HG03558 (cell line): Measurements from ENCODE around the gene ZNF148.

Experiments used
- ATAC-seq: cut with Tn5 transposase; IDR thresholded peaks from one replicate; pipeline ENCODE4 v1.9.1; 2021; ENCODE audit warnings: moderate number of reproducible peaks; ENCODE audit not compliant: unreplicated experiment; ENCODE audit errors: extremely low read depth

The ZNF148 gene

DNA sequence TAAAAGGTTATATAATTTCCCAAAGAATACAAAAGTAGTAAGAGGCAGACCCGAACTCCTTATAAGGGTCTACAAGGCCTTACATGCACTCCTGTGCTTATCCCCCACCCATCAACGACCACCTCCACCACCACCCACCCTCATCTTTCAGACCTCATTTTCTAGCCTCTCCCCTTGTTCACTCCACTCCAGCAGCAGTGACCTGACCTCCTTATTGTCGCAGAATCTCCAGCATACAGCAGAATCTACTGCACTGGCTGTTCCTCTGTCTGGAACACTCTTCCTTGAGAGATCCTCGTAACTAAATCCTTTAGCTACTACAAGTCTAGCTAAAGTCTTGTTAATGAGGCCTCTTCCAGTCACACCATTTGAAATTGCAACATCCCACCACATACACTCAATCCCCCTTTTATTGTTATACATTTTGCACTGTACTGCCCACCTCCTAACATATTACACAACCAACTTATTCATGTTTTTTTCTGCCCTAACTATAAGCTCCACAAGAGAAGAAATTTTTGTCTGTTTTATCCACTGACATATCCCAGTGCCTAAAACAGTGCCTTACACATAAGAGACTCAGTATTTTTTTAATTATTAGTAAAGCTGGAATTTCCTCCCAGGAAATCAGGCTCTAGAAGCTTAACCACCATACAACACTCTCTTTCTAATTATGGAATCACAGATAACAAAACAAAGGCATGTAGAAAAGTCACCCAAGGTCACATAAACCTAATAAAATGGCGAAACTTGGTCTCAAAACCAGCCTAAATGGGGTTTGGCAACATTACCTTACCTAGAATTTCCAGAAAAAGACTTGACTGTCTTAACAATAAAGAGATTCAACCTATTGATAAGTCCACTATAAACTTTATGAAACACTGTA is 40.2 kb downstream of the ZNF148 start:
- no peak for ATAC-seq

DNA sequence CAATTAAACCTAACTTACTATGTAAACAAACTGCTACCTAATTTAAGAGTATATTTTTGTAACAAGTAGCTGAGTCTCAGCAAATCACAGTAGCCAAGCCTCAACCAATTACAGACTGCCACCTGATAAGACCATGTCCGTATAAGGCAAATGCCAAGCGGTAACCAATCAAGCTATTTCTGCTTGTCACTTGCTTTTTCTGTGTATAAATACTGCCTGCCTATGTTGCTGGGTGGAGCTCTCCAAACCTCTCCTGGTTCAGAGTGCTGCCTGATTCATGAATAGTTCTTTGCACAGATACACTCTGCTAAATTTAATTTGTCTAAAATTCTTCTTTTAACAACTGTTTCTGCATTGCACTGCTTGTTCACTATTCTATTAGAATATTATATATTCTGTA is 42.6 kb downstream of the ZNF148 start:
- ATAC-seq, result no peak

DNA sequence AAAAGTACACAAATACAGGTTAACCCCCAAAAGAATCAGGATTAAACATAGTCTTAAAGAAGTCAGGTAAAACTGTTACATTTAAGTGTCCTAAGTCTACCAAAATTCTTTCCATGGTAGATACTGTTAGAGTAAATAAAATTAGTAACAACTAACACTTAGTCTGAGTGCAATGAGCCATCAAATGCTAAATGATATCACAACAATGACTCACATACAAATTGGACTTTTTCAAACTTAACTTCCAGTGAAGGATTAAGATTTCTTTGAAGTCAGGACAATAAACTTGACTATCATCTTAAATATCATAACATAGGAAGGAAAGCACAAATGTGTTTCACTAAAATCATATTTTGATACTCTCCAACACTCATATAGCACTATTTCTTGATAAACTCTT is 43.9 kb downstream of the ZNF148 start:
- no peak for ATAC-seq

DNA sequence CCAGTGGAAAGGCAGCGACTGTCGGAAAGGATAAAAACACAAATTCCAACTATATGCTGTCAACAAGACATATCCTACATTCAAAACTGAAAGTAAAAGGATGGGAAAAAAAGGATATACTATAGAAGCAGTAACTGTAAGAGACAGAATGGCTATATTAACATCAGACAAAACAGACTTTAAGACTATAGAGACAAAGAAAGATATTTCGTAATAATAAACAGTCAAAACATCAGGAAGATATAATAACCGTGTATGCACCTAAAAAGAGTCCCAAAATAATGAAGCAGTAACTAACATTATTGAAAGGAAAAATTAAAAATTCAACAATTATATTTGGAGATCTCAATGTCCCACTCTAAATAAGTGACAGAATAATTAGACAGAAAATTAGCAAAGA is 48.2 kb downstream of the ZNF148 start:
- no peak for ATAC-seq

DNA sequence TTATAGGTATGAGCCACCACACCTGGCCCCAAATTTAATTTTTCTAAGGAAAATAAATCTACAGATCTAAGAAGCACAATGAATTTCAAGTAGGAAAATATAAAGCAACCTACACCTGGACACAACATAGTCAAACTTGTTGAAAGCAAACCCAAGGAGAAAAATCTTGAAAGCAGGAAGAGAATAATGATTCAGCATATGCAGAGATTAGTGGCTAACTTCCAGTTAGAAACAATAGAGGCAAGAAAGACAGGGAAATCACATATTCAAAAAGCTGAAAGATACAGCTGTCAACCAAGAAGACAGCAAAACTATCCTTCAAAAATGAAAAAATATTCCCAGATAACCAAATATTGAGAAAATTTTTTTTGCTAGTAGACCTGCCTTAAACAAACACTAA is 49.4 kb downstream of the ZNF148 start:
- no peak for ATAC-seq

DNA sequence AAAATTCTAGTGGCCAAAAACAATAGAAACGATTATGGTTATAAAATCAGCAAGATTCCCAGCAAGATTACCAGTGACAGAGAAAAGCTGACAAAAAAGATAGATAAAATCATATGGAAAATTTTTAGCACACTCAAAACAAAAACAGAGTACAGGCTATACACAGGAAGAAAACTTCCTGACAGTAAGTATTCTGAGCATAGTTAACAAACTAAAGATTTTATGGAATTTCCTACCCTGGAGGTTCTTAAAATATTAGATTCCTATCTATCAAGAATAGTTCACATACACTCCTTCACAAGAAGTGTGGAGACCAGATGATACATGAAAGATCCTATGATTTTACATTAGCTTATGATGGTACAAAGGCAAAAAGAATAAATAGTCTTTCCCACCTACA is 50.8 kb downstream of the ZNF148 start:
- no peak for ATAC-seq

DNA sequence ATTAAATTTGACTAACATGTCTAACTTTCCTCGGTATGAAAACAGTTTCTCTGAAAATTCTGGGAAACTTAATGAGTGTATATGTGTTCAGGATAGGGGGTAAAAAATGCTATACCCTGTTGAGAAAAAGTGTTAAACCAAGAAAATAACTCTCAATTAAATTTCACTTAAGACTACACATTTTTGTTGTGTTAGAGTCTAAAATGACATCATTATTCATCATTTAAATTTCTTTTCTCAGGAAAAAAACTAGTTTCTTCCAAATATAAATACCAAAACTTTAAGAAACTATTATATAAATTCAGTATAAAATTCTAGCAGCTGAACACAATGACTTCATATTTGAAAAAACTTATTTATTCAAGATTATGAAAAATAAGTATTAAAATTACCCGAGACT is 52.2 kb downstream of the ZNF148 start:
- no peak for ATAC-seq

DNA sequence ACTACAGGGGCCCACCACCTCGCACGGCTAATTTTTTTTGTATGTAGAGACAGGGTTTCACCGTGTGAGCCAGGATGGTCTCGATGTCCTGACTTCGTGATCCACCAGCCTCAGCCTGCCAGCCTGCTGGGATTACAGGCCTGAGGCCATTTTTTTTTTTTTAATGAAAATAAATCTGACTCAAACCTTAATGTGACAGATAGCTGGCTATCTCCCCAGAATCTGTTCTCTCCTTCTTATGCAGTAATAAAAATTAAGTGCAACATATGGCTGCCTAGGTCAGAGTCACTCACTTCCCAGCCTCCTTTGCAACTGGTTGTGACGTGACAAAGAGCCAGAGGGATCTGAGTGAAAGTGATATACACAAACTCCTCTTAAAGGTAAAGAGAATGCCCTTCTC is 53.0 kb downstream of the ZNF148 start:
- ATAC-seq, result no peak

DNA sequence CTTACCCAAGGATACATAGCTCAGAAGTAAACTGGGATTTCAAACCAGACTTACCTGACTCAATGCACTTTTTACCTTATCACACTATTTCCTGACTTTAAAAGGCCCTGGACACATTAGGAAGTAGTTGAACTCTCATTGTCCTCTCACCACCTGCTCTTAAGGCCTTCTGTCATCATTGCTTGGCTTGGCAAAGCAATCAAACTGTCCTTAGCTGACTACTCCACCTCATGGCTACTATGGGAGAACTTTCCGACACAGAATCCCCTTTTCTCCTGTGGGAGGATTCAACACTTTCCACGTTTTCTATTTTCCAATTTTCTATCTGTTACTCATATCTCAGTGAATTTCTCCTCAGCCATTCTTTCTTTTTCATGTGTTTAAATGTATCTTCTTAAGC is 55.4 kb downstream of the ZNF148 start:
- no peak for ATAC-seq

DNA sequence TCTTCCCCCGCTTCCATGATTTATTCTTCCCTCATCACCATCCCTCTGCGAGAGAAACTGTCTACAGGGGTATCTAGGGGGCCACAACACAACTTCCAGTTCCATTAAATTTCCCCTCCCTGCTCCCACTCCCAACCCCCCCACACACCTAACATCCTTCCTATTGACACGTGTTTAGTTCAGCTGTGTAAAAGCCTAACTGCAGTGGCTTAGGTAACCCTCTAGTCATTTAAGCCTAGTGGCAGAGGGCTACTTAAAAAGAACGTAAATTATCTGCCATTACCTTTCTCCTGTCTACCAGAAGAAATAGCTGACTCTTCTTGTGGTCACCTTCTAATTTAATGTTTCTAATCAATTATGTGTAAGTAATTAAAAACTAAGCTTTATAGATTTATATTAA is 56.3 kb downstream of the ZNF148 start:
- ATAC-seq, result no peak

DNA sequence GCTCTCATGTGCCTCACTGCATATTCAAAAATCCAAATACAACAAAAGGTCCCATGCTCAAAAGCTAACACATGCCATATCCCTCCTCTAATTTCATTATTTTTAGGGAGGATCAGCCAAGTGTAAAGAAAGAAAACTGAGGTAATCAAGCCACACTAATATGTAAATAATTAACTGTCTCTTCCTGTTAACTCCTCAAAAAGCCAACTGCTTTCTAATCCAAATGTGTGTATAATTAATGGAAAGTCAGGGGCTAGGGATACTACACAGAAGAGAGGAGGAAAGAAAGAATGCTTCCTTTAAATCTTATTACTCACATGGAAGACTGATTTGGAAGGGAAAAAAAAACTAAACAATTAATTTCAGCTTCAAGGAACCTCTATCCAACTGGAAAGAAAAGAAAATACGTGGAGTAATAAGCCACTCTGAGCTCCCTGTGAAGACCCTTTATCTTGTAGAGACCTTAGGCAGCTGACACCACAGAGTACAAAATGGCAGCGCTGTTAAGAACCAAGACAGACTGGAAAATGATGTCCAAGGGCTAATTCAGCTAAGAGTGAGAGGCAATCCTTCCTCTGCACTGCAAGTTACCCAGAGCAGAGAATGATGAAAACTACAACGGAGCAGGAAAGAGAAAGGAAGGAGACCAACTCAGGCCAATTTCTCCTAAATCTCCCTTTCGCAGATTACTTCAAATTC is 56.8 kb downstream of the ZNF148 start:
- ATAC-seq, result no peak

DNA sequence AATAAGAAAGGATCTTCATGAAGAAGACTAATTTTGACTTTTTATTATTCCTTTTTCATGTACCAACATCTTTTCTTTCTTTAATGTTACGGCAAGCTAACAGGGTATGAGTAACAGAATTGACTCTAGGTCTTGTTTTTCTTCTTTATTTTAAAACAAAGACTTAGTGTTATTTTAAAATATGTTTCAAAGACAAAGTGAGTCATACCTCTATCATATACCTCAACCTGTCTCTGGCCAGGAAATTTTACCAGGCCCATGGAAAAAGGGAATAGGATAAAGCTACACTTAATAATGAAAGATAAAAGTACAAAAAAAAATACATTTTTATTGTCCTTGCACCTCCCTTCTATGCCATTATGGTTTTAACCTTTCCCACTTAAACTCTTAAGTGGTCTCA is 57.4 kb downstream of the ZNF148 start:
- no peak for ATAC-seq

DNA sequence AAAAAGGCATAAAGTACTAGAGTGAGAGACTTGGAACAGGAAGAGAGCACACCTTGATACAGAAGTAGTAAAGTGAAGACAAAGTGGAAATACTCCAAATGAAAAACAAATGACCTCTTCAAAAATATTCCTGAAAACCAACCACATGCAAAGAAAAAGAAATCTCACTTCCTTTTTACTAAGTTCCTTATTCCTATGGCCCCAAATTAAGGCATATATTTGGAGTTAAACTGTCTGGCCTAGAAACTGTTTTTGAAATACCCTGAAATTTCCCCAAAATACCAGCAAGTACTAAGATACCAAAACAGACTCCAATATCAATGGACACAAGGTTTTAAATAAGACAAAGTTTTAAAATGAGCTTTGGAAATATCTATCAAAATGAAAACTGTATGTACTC is 58.2 kb downstream of the ZNF148 start:
- no peak for ATAC-seq

DNA sequence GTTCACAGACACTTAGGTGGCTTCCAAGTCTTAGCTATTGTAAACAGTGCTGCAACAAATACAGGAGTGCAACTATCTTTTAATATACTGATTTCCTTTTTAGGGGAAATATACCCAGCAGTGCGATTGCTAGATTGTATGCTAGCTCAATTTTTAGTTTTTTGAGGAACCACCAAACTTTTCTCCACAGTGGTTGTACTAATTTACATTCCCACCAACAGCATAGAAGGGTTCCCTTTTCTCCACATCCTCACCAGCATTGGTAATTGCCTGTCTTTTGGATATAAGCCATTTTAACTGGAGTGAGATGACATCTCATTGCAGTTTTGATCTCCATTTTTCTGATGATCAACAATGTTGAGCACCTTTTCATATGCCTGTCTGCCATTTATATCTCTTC is 58.9 kb downstream of the ZNF148 start:
- ATAC-seq, result no peak

DNA sequence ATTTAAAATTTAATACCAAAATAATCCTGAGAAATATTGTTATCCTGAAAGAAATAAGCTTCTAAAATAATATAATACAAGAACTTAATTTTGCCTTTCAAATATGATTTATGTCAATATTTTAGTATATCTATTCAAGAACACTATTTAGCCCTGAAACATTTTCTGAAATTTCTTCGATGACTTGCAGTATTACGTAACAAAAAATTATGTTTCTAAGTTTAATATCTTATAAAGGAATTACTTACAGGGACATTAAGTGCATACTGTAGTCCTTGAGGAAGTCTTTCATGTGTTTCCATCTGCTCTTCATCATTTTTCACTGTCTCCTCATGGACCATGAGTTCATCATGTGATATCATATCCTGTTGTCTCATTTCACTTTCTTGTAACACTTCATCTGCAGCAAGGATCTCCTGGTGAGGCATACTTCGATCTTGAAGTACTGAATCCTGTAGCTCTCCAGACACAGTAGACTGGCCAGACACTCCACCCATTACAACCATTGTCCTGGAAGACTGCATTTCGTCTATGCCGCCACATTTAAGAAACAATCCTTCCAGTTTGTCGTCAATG is 62.0 kb downstream of the ZNF148 start:
- ATAC-seq, result no peak

DNA sequence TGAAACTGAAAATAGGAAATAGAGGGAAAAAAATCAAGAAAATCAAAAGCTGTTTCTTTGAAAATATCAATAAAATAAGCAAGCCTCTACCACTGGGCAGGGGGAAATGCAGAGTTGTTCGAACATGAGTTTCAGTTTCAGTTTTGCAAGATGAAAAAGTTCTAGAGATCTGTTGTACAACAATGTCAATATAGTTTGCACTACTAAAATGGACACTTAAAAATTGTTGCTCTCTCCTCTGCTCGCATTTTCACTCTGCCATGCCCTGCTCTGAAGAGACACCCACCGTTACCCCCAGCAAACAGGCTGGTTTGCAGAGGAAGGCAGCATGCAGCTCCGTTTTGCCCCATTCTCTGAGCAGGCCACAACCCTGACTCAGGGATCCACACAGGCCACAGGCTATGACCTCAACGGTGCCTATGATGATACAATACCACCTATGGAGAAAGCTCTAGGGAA is 64.5 kb downstream of the ZNF148 start:
- ATAC-seq, result no peak

DNA sequence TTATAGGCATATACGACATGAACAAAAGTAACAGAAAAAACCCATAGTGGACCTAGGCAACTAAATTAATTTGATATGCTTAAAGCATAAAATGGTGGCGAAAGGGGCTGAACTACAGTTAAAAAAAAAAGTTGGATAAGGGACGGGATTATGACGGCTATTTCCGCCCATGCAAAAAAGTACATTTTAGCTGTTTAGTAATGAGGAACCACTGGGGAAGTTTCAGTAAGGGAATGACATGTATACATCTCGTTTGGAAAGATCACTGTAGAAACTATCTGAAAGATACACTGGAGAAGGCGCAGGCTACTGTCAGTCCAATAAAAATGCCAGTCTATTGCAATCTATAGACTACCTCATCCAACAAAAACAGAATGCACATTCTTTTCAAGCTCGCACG is 65.6 kb downstream of the ZNF148 start:
- ATAC-seq, result no peak

DNA sequence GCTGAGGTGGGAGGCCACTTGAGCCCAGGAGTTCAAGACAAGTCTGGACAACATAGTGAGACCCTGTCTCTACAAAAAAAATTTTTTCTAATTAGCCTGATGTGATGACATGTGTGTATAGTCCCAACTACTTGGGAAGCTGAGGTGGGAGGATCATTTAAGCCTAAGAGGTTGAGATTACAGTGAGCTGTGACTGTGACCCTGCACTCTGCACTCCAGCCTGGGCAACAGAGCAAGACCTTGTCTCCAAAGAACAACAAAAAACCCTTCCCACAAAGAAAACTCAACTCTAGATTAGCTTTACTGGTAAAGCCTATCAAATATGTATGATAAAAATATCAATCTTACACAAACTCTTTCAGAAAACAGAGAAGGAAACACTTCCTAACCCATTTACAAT is 68.5 kb downstream of the ZNF148 start:
- ATAC-seq, result no peak

DNA sequence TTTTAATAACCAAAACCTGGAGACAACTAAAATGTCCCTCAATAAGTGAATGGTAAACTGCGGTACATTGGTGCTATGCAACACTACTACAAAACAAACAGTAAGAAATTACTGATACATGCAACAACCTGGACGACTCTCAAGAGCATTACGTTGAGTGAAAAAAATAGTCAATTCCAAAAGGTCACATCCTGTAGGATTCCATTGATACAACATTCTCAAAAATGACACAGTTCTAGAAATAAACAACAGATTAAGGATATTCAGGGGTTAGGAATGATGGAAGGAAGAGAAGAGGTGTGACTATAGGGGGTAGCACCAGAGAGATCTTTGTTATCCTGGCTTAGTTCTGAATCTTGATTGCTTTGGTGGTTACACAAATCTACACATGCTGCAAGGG is 72.2 kb downstream of the ZNF148 start:
- ATAC-seq, result no peak

DNA sequence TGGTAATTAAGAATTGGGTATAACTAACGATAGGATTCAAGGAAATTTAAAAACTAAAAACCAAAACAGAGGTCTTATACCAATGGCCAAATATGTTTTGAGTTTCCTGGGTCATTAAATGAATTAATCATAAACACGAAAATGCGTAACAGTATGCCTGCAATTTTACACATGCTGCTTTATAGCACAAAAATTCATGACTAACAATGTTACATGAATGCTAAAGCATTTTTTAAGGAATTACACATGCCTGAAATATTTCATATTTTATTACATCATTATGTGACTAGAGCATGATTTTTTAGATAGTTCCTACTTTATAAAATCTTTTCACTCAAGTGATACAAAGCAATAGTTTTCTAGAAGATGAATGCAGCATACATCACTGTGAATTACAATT is 74.7 kb downstream of the ZNF148 start:
- no peak for ATAC-seq

DNA sequence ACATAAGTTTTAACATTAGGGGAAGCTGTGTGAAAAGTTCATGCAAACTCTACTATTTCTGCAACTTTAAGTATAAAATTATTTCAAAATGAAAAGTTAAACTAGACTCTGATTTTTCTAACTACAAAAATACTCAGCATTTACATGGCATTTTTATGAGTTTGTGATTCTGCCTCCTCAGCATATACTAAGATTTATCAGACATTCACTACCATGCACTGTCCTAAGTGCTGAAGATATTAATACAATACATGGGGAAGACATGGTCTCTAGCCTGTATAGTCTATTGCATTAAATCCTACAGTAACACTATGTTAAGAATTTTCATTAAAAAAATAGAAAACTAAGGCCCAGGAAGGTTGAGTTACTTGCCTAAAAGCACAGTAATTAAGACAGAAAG is 80.7 kb downstream of the ZNF148 start:
- ATAC-seq, result no peak
